Fibroblast of mammary gland (primary cell): ENCODE data around the gene FGF1.
A peak's percentile ranks its signal among the peaks of the same experiment; 100 is the strongest.

ENCODE experiments used
- DNase-seq: peaks from one replicate; pipeline ENCODE4 v3.0.0-alpha.2; 2010; ENCODE audit warnings: low read depth
- H3K4me3 ChIP-seq: 2 replicates; pipeline ENCODE4 v1.5.1; 2011; ENCODE audit warnings: low read depth, mild to moderate bottlenecking, low read length, moderate library complexity; ENCODE audit not compliant: control insufficient read depth
- CTCF ChIP-seq: conservative IDR thresholded peaks from 2 replicates; pipeline ENCODE4 v1.5.1; 2011; ENCODE audit warnings: low read depth, low read length, inconsistent platforms; ENCODE audit not compliant: control insufficient read depth, insufficient read depth

The FGF1 gene

GRCh38 chr5:142544946-142545649 is 140.8 kb downstream of the FGF1 start:
- no peak for TF ChIP-seq CTCF
- no peak overlapping the region for H3K4me3 ChIP-seq
- DNase-seq: peak; percentile 29

DNA sequence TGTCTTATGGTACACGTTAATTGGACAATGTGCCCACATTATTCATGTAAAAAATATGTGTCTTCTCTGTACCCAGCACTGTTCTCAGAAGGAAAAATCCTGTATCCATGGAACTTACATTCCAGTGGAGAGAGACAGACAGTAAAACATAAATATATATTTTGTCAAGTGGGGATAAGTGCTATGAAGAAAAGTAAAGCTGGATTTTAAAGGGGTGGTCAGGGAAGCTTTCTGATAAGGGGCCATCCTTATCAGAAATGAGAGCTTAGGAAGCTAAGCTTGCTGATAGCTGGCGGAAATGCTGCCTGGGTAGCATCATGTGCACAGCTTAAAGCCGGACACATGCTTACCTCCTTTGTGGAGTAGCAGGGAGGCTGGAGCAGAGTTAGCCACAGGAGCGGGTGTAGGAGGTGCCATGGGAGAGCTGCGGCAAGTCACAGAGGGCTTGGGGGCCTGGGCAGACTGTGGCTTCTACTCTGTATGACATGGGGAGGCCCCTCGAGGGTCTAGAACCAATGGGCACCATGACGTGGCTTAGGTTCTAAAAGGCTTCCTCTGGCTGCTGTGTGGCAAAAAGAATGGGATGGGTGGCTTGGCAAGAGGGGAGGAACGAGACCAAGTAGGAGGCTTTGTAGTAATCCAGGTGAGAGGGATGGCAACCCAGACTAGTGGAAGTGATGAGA is 141.7 kb downstream of the FGF1 start:
- peak; percentile 15 for DNase-seq
- TF ChIP-seq CTCF: no peak
- H3K4me3 ChIP-seq: no peak overlapping the region

- H3K4me3 ChIP-seq: no peak overlapping the region
- DNase-seq: peak; percentile 80
- TF ChIP-seq CTCF: peak; percentile 43
These were observed 143.0 kb downstream of the FGF1 start for GRCh38 chr5:142542906-142543305.
